Measurements from ENCODE around the gene TRIM32. TPM values are rescaled to one million over a fixed set of nuclear protein-coding genes. Genes with fewer than 3 reads are reported as not detected.

The TRIM32 gene
- total and polyA plus RNA-seq, 7 donors = 2.8 to 16.1 (median 11.9) TPM

- Histone ChIP-seq H3K27ac (no peak overlapping the region), H3K36me3 (no peaks in the 10 kb centered on the region), H3K9me3 (no peaks in the 10 kb centered on the region), H3K4me1 (no peaks in the 10 kb centered on the region), H3K27me3 (no peaks in the 10 kb centered on the region), H3K4me3 (no peak overlapping the region)
- intact Hi-C loops (cut with DNase I) = no loop called here
- no peak for DNase-seq
- TF ChIP-seq POLR2AphosphoS5 (IDR thresholded peaks at IDR 0.05) (no peak), POLR2A (IDR thresholded peaks at IDR 0.05) (no peak), CTCF (IDR thresholded peaks at IDR 0.05) (no peak), EP300 (IDR thresholded peaks at IDR 0.05) (no peak)
- 93 to 94% methylated on average over 4 of the region's 4 CpGs for WGBS, 2 donors
These were observed 31.0 kb downstream of the TRIM32 start for GRCh38 chr9:116718111-116718510.

DNA sequence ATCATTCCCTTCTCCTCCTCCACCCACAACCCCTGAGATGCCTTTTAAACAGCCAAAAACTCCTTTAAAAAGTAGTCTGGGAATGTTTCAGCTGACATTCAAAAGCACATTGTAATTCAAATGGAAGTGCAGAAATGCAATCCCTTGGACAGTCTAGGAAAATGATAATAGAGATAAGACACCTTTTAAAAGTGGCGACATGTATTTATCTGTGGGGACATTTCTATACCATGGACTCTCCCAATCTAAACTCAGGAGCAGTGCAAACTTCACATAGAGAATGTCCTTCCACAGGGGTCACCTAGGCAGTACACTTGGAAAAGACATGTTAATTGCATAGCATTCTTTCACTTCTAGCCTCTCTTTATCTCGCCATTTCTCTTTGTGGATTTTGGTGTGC lies 33.0 kb downstream of the TRIM32 start:
- TF ChIP-seq POLR2AphosphoS5 (IDR thresholded peaks at IDR 0.05) (no peak), POLR2A (IDR thresholded peaks at IDR 0.05) (no peak), CTCF (IDR thresholded peaks at IDR 0.05) (no peak), EP300 (IDR thresholded peaks at IDR 0.05) (no peak)
- Histone ChIP-seq H3K9me3 (no peaks in the 10 kb centered on the region), H3K36me3 (no peaks in the 10 kb centered on the region), H3K4me1 (no peaks in the 10 kb centered on the region), H3K27me3 (no peaks in the 10 kb centered on the region), H3K4me3 (no peak overlapping the region), H3K27ac (no peak overlapping the region)
- WGBS, 2 donors = 93% methylated on average over 2 of the region's 2 CpGs
- intact Hi-C loops (cut with DNase I) = no loop called here
- no peak for DNase-seq

GRCh38 chr9:116721411-116721810 lies 34.3 kb downstream of the TRIM32 start:
- DNase-seq = no peak
- H3K27me3 ChIP-seq = no peaks in the 10 kb centered on the region
- no peaks in the 10 kb centered on the region for H3K9me3 ChIP-seq
- intact Hi-C loops (cut with DNase I) = no loop called here
- 94 to 95% methylated on average over 3 of the region's 3 CpGs for WGBS, 2 donors
- H3K36me3 ChIP-seq = no peaks in the 10 kb centered on the region
- TF ChIP-seq POLR2AphosphoS5 (IDR thresholded peaks at IDR 0.05) = no peak
- TF ChIP-seq POLR2A (IDR thresholded peaks at IDR 0.05) = no peak
- TF ChIP-seq EP300 (IDR thresholded peaks at IDR 0.05) = no peak
- no peak for TF ChIP-seq CTCF (IDR thresholded peaks at IDR 0.05)
- no peak overlapping the region for H3K27ac ChIP-seq
- H3K4me3 ChIP-seq = no peak overlapping the region
- no peaks in the 10 kb centered on the region for H3K4me1 ChIP-seq

DNA sequence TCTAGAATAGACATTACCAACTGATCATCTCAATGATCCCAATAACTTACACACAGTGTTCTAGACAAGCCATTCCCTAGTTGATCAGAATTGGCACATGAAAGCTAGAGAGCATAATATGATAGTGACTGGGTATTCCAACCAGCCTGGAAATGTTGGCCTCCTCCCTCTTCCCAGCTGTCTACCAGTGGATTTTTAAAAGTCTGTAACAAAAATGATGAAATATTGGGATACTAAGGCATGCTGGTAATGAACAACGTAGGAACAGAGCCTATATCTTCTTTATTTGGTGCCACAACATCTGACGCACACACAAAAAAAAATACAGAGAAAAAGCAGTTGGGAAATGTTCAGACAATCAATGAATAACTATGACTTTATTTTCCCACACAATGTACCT lies 34.8 kb downstream of the TRIM32 start:
- 69 to 92% methylated on average over 2 of the region's 2 CpGs for WGBS, 2 donors
- intact Hi-C loops (cut with DNase I) = no loop called here
- Histone ChIP-seq H3K4me3 (no peak overlapping the region), H3K9me3 (no peaks in the 10 kb centered on the region), H3K27ac (no peak overlapping the region), H3K27me3 (no peaks in the 10 kb centered on the region), H3K36me3 (no peaks in the 10 kb centered on the region), H3K4me1 (no peaks in the 10 kb centered on the region)
- no peak for DNase-seq
- no peak for TF ChIP-seq CTCF (IDR thresholded peaks at IDR 0.05)
- no peak for TF ChIP-seq POLR2AphosphoS5 (IDR thresholded peaks at IDR 0.05)
- TF ChIP-seq POLR2A (IDR thresholded peaks at IDR 0.05) = no peak
- no peak for TF ChIP-seq EP300 (IDR thresholded peaks at IDR 0.05)

DNA sequence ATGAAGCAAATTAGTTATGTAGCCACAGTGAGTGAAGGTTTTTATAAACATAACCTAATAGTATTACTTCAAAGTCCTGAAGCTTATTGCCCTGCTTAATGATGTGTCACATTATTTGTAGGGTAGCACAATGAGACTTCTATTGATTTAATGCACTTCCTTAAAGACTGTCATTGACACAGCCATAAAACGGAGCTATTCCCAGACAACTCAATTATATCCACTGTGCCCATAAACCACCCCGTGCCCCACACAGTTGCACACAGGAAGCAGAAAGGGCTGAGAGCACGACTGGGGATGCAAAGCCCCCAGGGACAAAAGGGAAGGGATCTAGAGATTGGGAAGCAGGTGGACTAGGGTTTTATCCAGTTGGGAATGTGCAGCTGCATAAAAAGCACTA lies 37.0 kb downstream of the TRIM32 start:
- no peak for DNase-seq
- 4 to 21% methylated on average over 3 of the region's 3 CpGs for WGBS, 2 donors
- intact Hi-C loops (cut with DNase I) = no loop called here
- no peaks in the 10 kb centered on the region for H3K4me1 ChIP-seq
- no peaks in the 10 kb centered on the region for H3K27me3 ChIP-seq
- TF ChIP-seq EP300 (IDR thresholded peaks at IDR 0.05) = no peak
- TF ChIP-seq CTCF (IDR thresholded peaks at IDR 0.05) = no peak
- no peak for TF ChIP-seq POLR2AphosphoS5 (IDR thresholded peaks at IDR 0.05)
- no peak overlapping the region for H3K4me3 ChIP-seq
- H3K27ac ChIP-seq = no peak overlapping the region
- no peaks in the 10 kb centered on the region for H3K36me3 ChIP-seq
- no peaks in the 10 kb centered on the region for H3K9me3 ChIP-seq

Measured in sigmoid colon (tissue), 7 donors.